B cell (primary cell): ENCODE results near the gene FAM131B. TPM values are rescaled to one million over a fixed set of nuclear protein-coding genes. Genes with fewer than 3 reads are reported as not detected.
A peak's percentile ranks its signal among the peaks of the same experiment; 100 is the strongest.

Source experiments
- ATAC-seq: fragments of 200-7000 bp; cut with Tn5 transposase; one replicate; pipeline ENCODE4 v1.10.0; 2021; ENCODE audit warnings: low read depth, mild to moderate bottlenecking, moderate number of reproducible peaks, moderate library complexity
- CTCF ChIA-PET: fragments of 350-600 bp; sonication (Branson Sonifier 250); formaldehyde crosslinking; loops from one replicate; lab custom pipeline; 2021; ENCODE audit warnings: antibody characterized with exemption, inconsistent platforms; lab: Charles Lee
- POLR2A ChIA-PET: fragments of 350-600 bp; sonication (Branson Sonifier 250); formaldehyde crosslinking; loops from one replicate; lab custom pipeline; 2021; ENCODE audit warnings: antibody characterized with exemption; lab: Charles Lee
- DNase-seq: peaks from one replicate; pipeline ENCODE4 v3.0.0; 2013
- H2AFZ ChIP-seq: 2 replicates; pipeline ENCODE4 v1.6.1; 2012; ENCODE audit warnings: mild to moderate bottlenecking, low read depth, low read length; ENCODE audit not compliant: insufficient read depth, poor library complexity, severe bottlenecking
- H3K27ac ChIP-seq, 2 donors: 1 replicate in 1 of 2; 2 replicates in 1 of 2; pipeline ENCODE4 v1.5.1; 2012 to 2013; ENCODE audit warnings: low read length in 2 of 2, mild to moderate bottlenecking in 2 of 2, moderate library complexity in 1 of 2
- H3K27me3 ChIP-seq, 4 experiments: fragments of 200-600 bp in 1 of 4; sonication (generic) in 1 of 4; replicated peaks in 1 of 4; 1 replicate in 2 of 4; 2 replicates in 2 of 4; pipeline versions ENCODE4 v1.6.1 to v1.7.0; 2013 to 2016; ENCODE audit warnings: low read length in 3 of 4, mild to moderate bottlenecking in 2 of 4, mixed read lengths in 1 of 4, moderate library complexity in 1 of 4; ENCODE audit not compliant: insufficient read depth in 4 of 4, control insufficient read depth in 3 of 4; ENCODE audit errors: control extremely low read depth in 1 of 4
- H3K36me3 ChIP-seq, 2 experiments: replicated peaks in 1 of 2; 1 replicate in 1 of 2; 2 replicates in 1 of 2; pipeline versions ENCODE4 v1.6.1 to v1.7.1; 2013; ENCODE audit warnings: low read length in 1 of 2; ENCODE audit not compliant: insufficient read depth in 2 of 2, control insufficient read depth in 1 of 2; ENCODE audit errors: control extremely low read depth in 1 of 2, extremely low read depth in 1 of 2
- H3K4me1 ChIP-seq, 2 donors: fragments of 200-600 bp in 1 of 2; sonication (generic) in 1 of 2; 1 replicate in 1 of 2; 2 replicates in 1 of 2; pipeline versions ENCODE4 v1.5.1 to v1.6.1; 2013 to 2017; ENCODE audit warnings: low read length in 2 of 2; ENCODE audit not compliant: control insufficient read depth in 2 of 2, insufficient read depth in 2 of 2
- H3K4me2 ChIP-seq: replicated peaks from 2 replicates; pipeline ENCODE3; 2012; ENCODE audit warnings: mild to moderate bottlenecking, low read depth, low read length; ENCODE audit not compliant: poor library complexity, severe bottlenecking
- H3K4me3 ChIP-seq, 5 experiments: fragments of 200-600 bp in 1 of 5; sonication (generic) in 1 of 5; 1 replicate in 3 of 5; 2 replicates in 2 of 5; pipeline versions ENCODE4 v1.5.1 to v1.7.0; 2011 to 2016; ENCODE audit warnings: low read length in 4 of 5, mild to moderate bottlenecking in 4 of 5, low read depth in 2 of 5, control low read depth in 1 of 5, moderate library complexity in 1 of 5; ENCODE audit not compliant: insufficient read depth in 1 of 5; ENCODE audit errors: control extremely low read depth in 1 of 5, extremely low read depth in 1 of 5
- H3K79me2 ChIP-seq: fragments of 200-600 bp; sonication (generic); one replicate; pipeline ENCODE4 v1.6.0; 2016; ENCODE audit warnings: low read length; ENCODE audit not compliant: control insufficient read depth, insufficient read depth
- H3K9ac ChIP-seq: fragments of 200-600 bp; sonication (generic); 2 replicates; pipeline ENCODE4 v1.6.1; 2017; ENCODE audit warnings: mild to moderate bottlenecking, low read length, moderate library complexity
- H3K9me3 ChIP-seq, 3 donors: one replicate each; pipeline versions ENCODE4 v1.6.1 to v1.7.1; 2013; ENCODE audit warnings: low read length in 2 of 3; ENCODE audit not compliant: control insufficient read depth in 2 of 3, insufficient read depth in 1 of 3; ENCODE audit errors: control extremely low read depth in 1 of 3
- H4K20me1 ChIP-seq: 2 replicates; pipeline ENCODE4 v1.6.0; 2012; ENCODE audit warnings: mild to moderate bottlenecking, low read length; ENCODE audit not compliant: insufficient read depth, control insufficient read depth, poor library complexity, severe bottlenecking
- H3K27ac Mint-ChIP-seq: one replicate; pipeline ENCODE4 v1.8.0; 2021; ENCODE audit warnings: mixed read lengths
- H3K27me3 Mint-ChIP-seq: one replicate; pipeline ENCODE4 v1.8.0; 2021; ENCODE audit warnings: mixed read lengths
- H3K4me1 Mint-ChIP-seq: one replicate; pipeline ENCODE4 v1.8.0; 2021; ENCODE audit warnings: mixed read lengths
- H3K4me3 Mint-ChIP-seq: one replicate; pipeline ENCODE4 v1.8.0; 2021; ENCODE audit warnings: mixed read lengths
- H3K9me3 Mint-ChIP-seq: one replicate; pipeline ENCODE4 v1.8.0; 2022; ENCODE audit warnings: mixed read lengths; ENCODE audit not compliant: insufficient read depth
- EZH2 ChIP-seq: IDR thresholded peaks from 2 replicates; pipeline ENCODE4 v1.6.1; 2012; ENCODE audit warnings: borderline replicate concordance, low read depth, mild to moderate bottlenecking, moderate library complexity, low read length; ENCODE audit not compliant: insufficient read depth, poor library complexity, severe bottlenecking
- WGBS: methylation state at CpG from one replicate; pipeline ENCODE4 v1.1.5; 2013; ENCODE audit warnings: missing lambda C conversion rate; ENCODE audit not compliant: insufficient coverage; 5-methylcytosine and 5-hydroxymethylcytosine counted together
- intact Hi-C: fragments of 100-400 bp; cut with micrococcal nuclease; formaldehyde crosslinking; loops from one replicate; pipeline ENCODE4 v1.10.0; 2022
- polyA plus RNA-seq: library from polyadenylated mRNA; depleted of rRNA; stranded (reverse); fragments of >200 nt; gene quantifications from 2 replicates; pipeline ENCODE4 v1.2.3, GENCODE V29; 2012
- total RNA-seq, 2 donors: library from RNA; stranded (reverse); fragments of 120-200 nt in 1 of 2; gene quantifications; 1 replicate in 1 of 2; 2 replicates in 1 of 2; pipeline versions ENCODE4 v1.2.3 to v1.2.4, GENCODE V29; 2013 to 2022
- TF ChIP-seq, protein P1 (sequence below): fragments of 200-600 bp; IDR thresholded peaks from one replicate; pipeline ENCODE4 v1.8.0; 2022; ENCODE audit warnings: antibody characterized with exemption, mild to moderate bottlenecking

The FAM131B gene
- total and polyA plus RNA-seq, 2 donors (not counting 1 experiment from before 2014, with no cell fraction given): 0.05 TPM; not detected in 1

DNA sequence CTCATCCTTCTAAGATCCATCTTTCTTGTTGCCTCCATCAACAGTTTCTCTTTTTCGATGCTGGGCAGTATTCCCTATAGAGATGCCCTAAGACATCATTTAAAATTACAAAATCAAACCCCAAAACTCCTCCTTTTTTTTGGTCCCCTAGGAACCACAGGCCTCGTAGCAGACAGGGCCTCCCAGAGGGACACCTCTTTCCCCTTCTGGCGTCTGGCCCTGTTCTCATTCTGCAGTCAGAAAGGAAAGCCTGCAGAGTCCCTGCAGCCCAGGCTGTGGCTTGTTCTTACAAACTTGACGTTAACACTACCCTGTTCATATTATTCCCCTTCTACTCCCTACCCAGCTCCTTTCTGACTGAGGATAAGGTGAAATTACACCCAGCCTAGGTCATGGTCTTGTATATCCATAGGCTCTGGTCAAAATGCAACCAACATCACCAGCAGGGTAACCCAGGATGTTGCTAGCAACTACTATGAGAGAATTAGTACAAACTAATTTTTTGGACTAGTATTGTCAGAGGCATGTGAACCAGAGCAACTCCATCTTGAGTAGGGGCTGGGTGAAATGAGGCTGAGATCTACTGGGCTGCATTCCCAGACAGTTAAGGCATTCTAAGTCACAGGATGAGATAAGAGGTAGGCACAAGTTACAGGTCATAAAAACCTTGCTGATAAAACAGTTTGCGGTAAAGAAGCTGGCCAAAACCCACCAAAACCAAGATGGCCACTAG is 49.6 kb upstream of the FAM131B start:
- no peak overlapping the region for H3K9ac ChIP-seq
- no peak overlapping the region for H3K27ac ChIP-seq
- H3K9me3 ChIP-seq: no peaks in the 10 kb centered on the region
- H3K9me3 Mint-ChIP-seq: no peaks in the 10 kb centered on the region
- H2AFZ ChIP-seq: no peak overlapping the region
- peaks cover 27 to 29% of the 10 kb centered on the region in 2 donors for H3K4me1 ChIP-seq
- H3K36me3 ChIP-seq: no peaks in the 10 kb centered on the region
- WGBS: 17% methylated on average over 3 of the region's 5 CpGs
- TF ChIP-seq EZH2: no peak
- H3K27me3 ChIP-seq: peaks cover 0 to 52% (median 26%) of the 10 kb centered on the region in 4 experiments
- peaks cover 51% of the 10 kb centered on the region for H3K27me3 Mint-ChIP-seq
- no peak overlapping the region for H3K4me3 ChIP-seq
- intact Hi-C loops: loop anchor here (10.0 kb wide), 1 partner anchor 47 kb away; the partner anchor contains the start of gene FAM131B
- ATAC-seq (no peak), DNase-seq (no peak)
- no peaks in the 10 kb centered on the region for H3K79me2 ChIP-seq
- no peaks in the 10 kb centered on the region for H4K20me1 ChIP-seq
- no peak overlapping the region for H3K4me2 ChIP-seq
- no peak overlapping the region for H3K27ac Mint-ChIP-seq
- POLR2A ChIA-PET: no interaction called here
- peaks cover 29% of the 10 kb centered on the region for H3K4me1 Mint-ChIP-seq
- CTCF ChIA-PET: no interaction called here
- no peak overlapping the region for H3K4me3 Mint-ChIP-seq

DNA sequence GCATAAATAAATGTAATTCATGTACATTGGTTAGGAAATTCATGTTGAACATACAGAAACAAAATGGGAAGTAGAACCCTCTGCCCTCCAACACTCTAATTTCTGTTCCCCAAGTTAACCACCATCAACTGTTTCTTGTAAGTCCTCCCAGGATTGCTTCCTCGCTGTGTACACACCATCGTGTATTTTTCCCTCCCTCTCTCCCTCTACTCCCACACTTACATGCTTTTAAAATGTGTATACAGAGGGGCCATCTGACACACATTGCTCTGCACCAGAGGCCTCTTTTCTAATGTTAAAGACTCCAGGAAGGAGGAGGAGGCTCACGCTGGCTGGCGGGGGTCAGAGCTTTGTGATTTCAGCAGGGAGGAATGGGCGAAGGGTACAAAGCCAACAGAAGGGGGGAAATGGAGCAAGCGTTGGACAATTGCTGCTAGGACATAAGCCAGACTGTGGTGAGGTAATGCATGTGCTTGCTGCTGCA is 48.0 kb upstream of the FAM131B start:
- no peak overlapping the region for H3K27ac Mint-ChIP-seq

More for the DNA sequence above, 48.0 kb upstream of the FAM131B start:
- ATAC-seq (no peak), DNase-seq (no peak)
- H3K27me3 ChIP-seq: peaks cover 0 to 41% (median 21%) of the 10 kb centered on the region in 4 experiments
- no peak overlapping the region for H3K9ac ChIP-seq
- no peaks in the 10 kb centered on the region for H3K79me2 ChIP-seq
- H3K4me3 Mint-ChIP-seq: peak overlapping the region; percentile 41
- no peaks in the 10 kb centered on the region for H3K9me3 ChIP-seq
- no peak overlapping the region for H3K4me2 ChIP-seq
- H4K20me1 ChIP-seq: no peaks in the 10 kb centered on the region
- H3K27me3 Mint-ChIP-seq: peaks cover 43% of the 10 kb centered on the region
- POLR2A ChIA-PET: no interaction called here
- peaks cover 27 to 29% of the 10 kb centered on the region in 2 donors for H3K4me1 ChIP-seq
- no peaks in the 10 kb centered on the region for H3K9me3 Mint-ChIP-seq
- no peak overlapping the region for H2AFZ ChIP-seq
- H3K4me3 ChIP-seq: no peak overlapping the region
- no peaks in the 10 kb centered on the region for H3K36me3 ChIP-seq
- WGBS: 57% methylated on average over 5 of the region's 6 CpGs
- H3K4me1 Mint-ChIP-seq: peaks cover 29% of the 10 kb centered on the region
- intact Hi-C loops: loop anchor here (10.0 kb wide), 1 partner anchor 46 kb away; the partner anchor contains the start of gene FAM131B
- TF ChIP-seq, protein P1, sequence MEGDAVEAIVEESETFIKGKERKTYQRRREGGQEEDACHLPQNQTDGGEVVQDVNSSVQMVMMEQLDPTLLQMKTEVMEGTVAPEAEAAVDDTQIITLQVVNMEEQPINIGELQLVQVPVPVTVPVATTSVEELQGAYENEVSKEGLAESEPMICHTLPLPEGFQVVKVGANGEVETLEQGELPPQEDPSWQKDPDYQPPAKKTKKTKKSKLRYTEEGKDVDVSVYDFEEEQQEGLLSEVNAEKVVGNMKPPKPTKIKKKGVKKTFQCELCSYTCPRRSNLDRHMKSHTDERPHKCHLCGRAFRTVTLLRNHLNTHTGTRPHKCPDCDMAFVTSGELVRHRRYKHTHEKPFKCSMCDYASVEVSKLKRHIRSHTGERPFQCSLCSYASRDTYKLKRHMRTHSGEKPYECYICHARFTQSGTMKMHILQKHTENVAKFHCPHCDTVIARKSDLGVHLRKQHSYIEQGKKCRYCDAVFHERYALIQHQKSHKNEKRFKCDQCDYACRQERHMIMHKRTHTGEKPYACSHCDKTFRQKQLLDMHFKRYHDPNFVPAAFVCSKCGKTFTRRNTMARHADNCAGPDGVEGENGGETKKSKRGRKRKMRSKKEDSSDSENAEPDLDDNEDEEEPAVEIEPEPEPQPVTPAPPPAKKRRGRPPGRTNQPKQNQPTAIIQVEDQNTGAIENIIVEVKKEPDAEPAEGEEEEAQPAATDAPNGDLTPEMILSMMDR: no peak
- no peak for TF ChIP-seq EZH2
- CTCF ChIA-PET: interaction anchor here (1.0 kb wide), 1 partner anchor 170 kb away, joined by 4 read pairs; no protein-coding TSS in a partner anchor
- H3K27ac ChIP-seq: no peak overlapping the region
